MCF 10A (cell line): Measurements from ENCODE around the gene PCK2. TPM values are rescaled to one million over a fixed set of nuclear protein-coding genes. Genes with fewer than 3 reads are reported as not detected.

Experiments used
- BruUV-seq: library from RNA; stranded (reverse); fragments of 400-500 nt; replicated peaks from 2 replicates; lab custom pipeline; 2021; lab: Mats Ljungman, UMichigan
- CTCF ChIA-PET: fragments of 300-600 bp; sonication (Branson Sonifier 250); formaldehyde crosslinking; extraction: SDS; loops from one replicate; lab custom pipeline; 2021; ENCODE audit warnings: antibody characterized with exemption, inconsistent platforms; lab: Yijun Ruan, JAX
- POLR2A ChIA-PET: fragments of 300-600, 350-650 bp; sonication (Branson Sonifier 250); formaldehyde crosslinking; extraction: SDS; loops from one replicate; lab custom pipeline; 2020; ENCODE audit warnings: antibody characterized with exemption, inconsistent platforms; lab: Yijun Ruan, JAX
- DNase-seq: peaks from one replicate; pipeline ENCODE4 v3.0.0-alpha.2; 2018; ENCODE audit not compliant: unreplicated experiment
- H3K27ac Mint-ChIP-seq: one replicate; pipeline ENCODE4 v1.8.0; 2022; ENCODE audit warnings: mild to moderate bottlenecking, low read depth, mixed read lengths; ENCODE audit not compliant: unreplicated experiment
- H3K27me3 Mint-ChIP-seq: one replicate; pipeline ENCODE4 v1.8.0; 2022; ENCODE audit warnings: mixed read lengths; ENCODE audit not compliant: insufficient read depth, unreplicated experiment
- H3K36me3 Mint-ChIP-seq: one replicate; pipeline ENCODE4 v1.8.0; 2022; ENCODE audit warnings: mild to moderate bottlenecking, moderate library complexity, mixed read lengths; ENCODE audit not compliant: insufficient read depth, unreplicated experiment
- H3K4me1 Mint-ChIP-seq: one replicate; pipeline ENCODE4 v1.8.0; 2022; ENCODE audit warnings: mixed read lengths; ENCODE audit not compliant: insufficient read depth, unreplicated experiment
- H3K4me3 Mint-ChIP-seq: one replicate; pipeline ENCODE4 v1.8.0; 2022; ENCODE audit warnings: mild to moderate bottlenecking, moderate library complexity, mixed read lengths; ENCODE audit not compliant: unreplicated experiment
- H3K9me3 Mint-ChIP-seq: one replicate; pipeline ENCODE4 v1.8.0; 2022; ENCODE audit warnings: mixed read lengths; ENCODE audit not compliant: unreplicated experiment
- intact Hi-C: fragments of 100-400 bp; cut with micrococcal nuclease; formaldehyde crosslinking; loops from 2 replicates; pipeline ENCODE4 v1.14.1; 2022
- total RNA-seq: library from RNA; stranded (reverse); gene quantifications from 2 replicates; pipeline ENCODE4 v1.2.3, GENCODE V29; 2022
- TF ChIP-seq, protein P1 (sequence below): fragments of 200-600 bp; IDR thresholded peaks from one replicate; pipeline ENCODE4 v1.8.0; 2022; ENCODE audit warnings: antibody characterized with exemption, mild to moderate bottlenecking; ENCODE audit not compliant: unreplicated experiment

Gene PCK2
- total RNA-seq, 1 experiment from 2014 or later, result 112 TPM

DNA sequence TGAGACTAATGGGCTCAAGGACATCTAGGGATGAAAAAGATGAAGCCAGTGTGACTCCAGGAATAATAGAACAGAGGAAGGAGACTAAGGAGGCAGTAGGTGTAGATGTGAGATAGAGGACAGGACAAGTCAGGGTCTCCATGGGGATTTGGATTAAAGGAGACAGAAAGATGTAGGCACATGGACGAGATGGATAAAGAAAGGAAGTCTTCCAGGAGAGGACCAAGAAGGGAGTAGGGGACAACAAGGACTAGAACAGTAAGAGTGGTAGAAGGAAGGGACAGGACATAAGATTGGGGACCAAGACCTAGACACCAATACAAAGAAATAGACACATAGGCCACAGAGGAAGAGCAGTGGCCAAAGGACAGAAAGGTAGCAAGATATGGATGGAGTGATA is 7.1 kb upstream of the PCK2 start:
- no peak overlapping the region for H3K4me3 Mint-ChIP-seq
- H3K9me3 Mint-ChIP-seq, result no peaks in the 10 kb centered on the region
- no peak for DNase-seq
- H3K27ac Mint-ChIP-seq, result no peak overlapping the region
- peaks cover 11% of the 10 kb centered on the region for H3K36me3 Mint-ChIP-seq
- peaks cover 8% of the 10 kb centered on the region for H3K27me3 Mint-ChIP-seq
- H3K4me1 Mint-ChIP-seq, result no peaks in the 10 kb centered on the region
- ChIA-PET POLR2A (interaction anchor here (0.7 kb wide), 1 partner anchor 9 kb away, joined by 3 read pairs; no protein-coding TSS in a partner anchor), CTCF (interaction anchor here (0.6 kb wide), 1 partner anchor 30 kb away, joined by 5 read pairs; no protein-coding TSS in a partner anchor)
- BruUV-seq, result no TSS peak
- intact Hi-C loops, result no loop called here
- TF ChIP-seq, protein P1, sequence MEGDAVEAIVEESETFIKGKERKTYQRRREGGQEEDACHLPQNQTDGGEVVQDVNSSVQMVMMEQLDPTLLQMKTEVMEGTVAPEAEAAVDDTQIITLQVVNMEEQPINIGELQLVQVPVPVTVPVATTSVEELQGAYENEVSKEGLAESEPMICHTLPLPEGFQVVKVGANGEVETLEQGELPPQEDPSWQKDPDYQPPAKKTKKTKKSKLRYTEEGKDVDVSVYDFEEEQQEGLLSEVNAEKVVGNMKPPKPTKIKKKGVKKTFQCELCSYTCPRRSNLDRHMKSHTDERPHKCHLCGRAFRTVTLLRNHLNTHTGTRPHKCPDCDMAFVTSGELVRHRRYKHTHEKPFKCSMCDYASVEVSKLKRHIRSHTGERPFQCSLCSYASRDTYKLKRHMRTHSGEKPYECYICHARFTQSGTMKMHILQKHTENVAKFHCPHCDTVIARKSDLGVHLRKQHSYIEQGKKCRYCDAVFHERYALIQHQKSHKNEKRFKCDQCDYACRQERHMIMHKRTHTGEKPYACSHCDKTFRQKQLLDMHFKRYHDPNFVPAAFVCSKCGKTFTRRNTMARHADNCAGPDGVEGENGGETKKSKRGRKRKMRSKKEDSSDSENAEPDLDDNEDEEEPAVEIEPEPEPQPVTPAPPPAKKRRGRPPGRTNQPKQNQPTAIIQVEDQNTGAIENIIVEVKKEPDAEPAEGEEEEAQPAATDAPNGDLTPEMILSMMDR, result no peak

DNA sequence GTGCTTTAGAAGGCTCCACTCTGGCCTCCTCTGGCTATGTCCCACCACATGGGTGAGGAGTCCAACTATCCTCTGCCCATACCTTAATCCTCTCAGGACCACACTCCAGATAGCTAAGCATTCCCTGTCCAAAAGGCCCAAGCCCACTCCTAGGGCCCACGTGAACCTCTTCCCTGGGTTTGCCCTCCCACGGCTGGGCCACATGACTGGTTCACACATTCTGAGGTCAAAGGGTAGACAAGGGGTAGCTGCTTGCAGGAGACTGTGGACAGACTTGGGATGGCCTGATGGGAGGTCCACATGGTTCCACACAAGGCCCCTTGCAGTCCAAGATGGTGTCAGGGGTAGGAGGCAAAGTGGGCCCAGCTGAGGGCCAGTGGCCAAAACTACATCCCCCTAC is 6.0 kb upstream of the PCK2 start:
- Mint-ChIP-seq H3K4me3 (no peak overlapping the region), H3K4me1 (no peaks in the 10 kb centered on the region), H3K27me3 (no peaks in the 10 kb centered on the region), H3K9me3 (no peaks in the 10 kb centered on the region), H3K36me3 (peaks cover 11% of the 10 kb centered on the region), H3K27ac (no peak overlapping the region)
- no TSS peak for BruUV-seq
- ChIA-PET CTCF (interaction anchor here (0.8 to 11.2 kb wide), 4 partner anchors 9 to 111 kb away, joined by 4 to 272 read pairs (median 5); no protein-coding TSS in a partner anchor), POLR2A (no interaction called here)
- TF ChIP-seq, protein P1, result no peak
- DNase-seq, result no peak
- intact Hi-C loops, result no loop called here

DNA sequence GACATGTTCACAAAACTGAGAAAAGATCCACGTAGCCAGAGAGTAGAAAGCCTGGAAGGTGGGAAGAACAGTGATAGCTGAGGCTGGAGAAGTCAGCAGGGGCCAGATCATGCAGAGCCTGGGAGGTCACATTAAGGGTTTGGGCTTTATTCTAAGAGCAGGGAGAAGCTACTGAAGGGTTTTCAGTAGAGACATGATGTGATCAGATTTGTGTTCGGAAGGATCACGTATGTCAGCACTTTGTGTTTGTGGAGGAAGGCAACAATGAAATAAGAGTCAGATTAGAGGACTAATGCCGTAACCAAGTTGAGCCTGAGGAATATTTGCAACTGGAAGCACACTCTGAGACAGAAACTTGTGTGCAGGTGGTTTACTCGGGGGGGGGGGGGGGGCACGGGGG is 4.2 kb upstream of the PCK2 start:
- no peaks in the 10 kb centered on the region for H3K9me3 Mint-ChIP-seq
- POLR2A ChIA-PET, result interaction anchor here (2.2 to 6.4 kb wide), 2 partner anchors 18 to 58 kb away, joined by 7 to 90 read pairs; partner anchors contain the start of gene RNF31

DNA sequence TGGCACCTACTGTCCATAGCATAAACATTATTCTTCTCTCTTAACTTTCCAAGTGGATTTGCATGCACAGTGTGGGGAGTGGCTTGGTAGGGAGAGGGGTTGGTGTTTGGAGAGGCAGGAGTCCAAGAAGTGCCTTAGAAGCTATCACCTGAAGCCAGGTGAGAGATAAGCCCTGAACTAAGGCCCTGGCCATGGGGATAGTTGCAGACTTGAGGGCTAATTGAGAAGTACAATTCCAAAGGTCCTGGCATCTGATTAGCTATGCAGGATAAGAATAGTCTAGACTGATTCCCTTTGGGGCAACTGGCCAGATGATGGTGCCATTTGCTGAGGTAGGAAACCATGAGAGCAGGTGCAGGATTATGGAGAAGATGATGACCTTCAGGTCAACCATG is 2.0 kb upstream of the PCK2 start:
- Mint-ChIP-seq H3K36me3 (peaks cover 16% of the 10 kb centered on the region), H3K4me3 (no peak overlapping the region), H3K4me1 (peaks cover 19% of the 10 kb centered on the region), H3K9me3 (no peaks in the 10 kb centered on the region), H3K27me3 (no peaks in the 10 kb centered on the region), H3K27ac (no peak overlapping the region)
- ChIA-PET CTCF (interaction anchor here (0.7 to 11.2 kb wide), 13 partner anchors 11 to 460 kb away, joined by 3 to 272 read pairs (median 6); partner anchors contain the start of genes DCAF11 and DHRS4L2), POLR2A (interaction anchor here (0.6 to 6.4 kb wide), 8 partner anchors 16 to 593 kb away, joined by 3 to 90 read pairs (median 4); partner anchors contain the start of genes DCAF11, LTB4R2, NRL and RNF31)
- no TSS peak for BruUV-seq
- DNase-seq, result no peak
- intact Hi-C loops, result loop anchor here (5.0 kb wide), 2 partner anchors 70 to 525 kb away; partner anchors contain the start of genes AP1G2 and IRF9
- TF ChIP-seq, protein P1, result no peak

More for the DNA sequence above, 4.2 kb upstream of the PCK2 start:
- H3K4me1 Mint-ChIP-seq, result peaks cover 11% of the 10 kb centered on the region
- BruUV-seq, result no TSS peak
- intact Hi-C loops, result loop anchor here (1.0 to 5.0 kb wide), 4 partner anchors 32 to 523 kb away; partner anchors contain the start of genes AP1G2 and IRF9
- CTCF ChIA-PET, result interaction anchor here (0.6 to 11.2 kb wide), 32 partner anchors 9 to 615 kb away, joined by 3 to 272 read pairs (median 4); partner anchors contain the start of genes DCAF11, DHRS4L2, IPO4 and IRF9
- H3K27me3 Mint-ChIP-seq, result no peaks in the 10 kb centered on the region
- H3K4me3 Mint-ChIP-seq, result no peak overlapping the region
- DNase-seq, result no peak
- TF ChIP-seq, protein P1, result no peak
- H3K27ac Mint-ChIP-seq, result no peak overlapping the region
- peaks cover 11% of the 10 kb centered on the region for H3K36me3 Mint-ChIP-seq
